Tibial nerve (tissue), 4 donors: ENCODE data around the gene MAMLD1. TPM values are rescaled to one million over a fixed set of nuclear protein-coding genes. Genes with fewer than 3 reads are reported as not detected.
A peak's percentile ranks its signal among the peaks of the same experiment; 100 is the strongest.

ENCODE experiments used
- DNase-seq, 2 donors: peaks; one replicate each; pipeline ENCODE4 v3.0.0-alpha.2; 2019; ENCODE audit warnings: low spot score in 2 of 2
- H3K27ac ChIP-seq, 4 donors: fragments of 200-600 bp; sonication (generic) in 3 of 4; one replicate each; pipeline ENCODE4 v1.5.1; 2017 to 2019; ENCODE audit warnings: mild to moderate bottlenecking in 1 of 4
- H3K27me3 ChIP-seq, 2 donors: fragments of 200-600 bp; sonication (generic) in 1 of 2; one replicate each; pipeline versions ENCODE4 v1.5.1 to v1.6.0; 2017 to 2019
- H3K36me3 ChIP-seq, 3 donors: fragments of 200-600 bp; sonication (generic); one replicate each; pipeline ENCODE4 v1.5.1; 2018 to 2019
- H3K4me1 ChIP-seq, 4 donors: fragments of 200-600 bp; sonication (generic) in 3 of 4; one replicate each; pipeline ENCODE4 v1.5.1; 2017 to 2019
- H3K4me3 ChIP-seq, 4 donors: fragments of 200-600 bp; sonication (generic) in 3 of 4; one replicate each; pipeline ENCODE4 v1.5.1; 2017 to 2019; ENCODE audit warnings: mild to moderate bottlenecking in 1 of 4, moderate library complexity in 1 of 4
- H3K9me3 ChIP-seq, 4 donors: fragments of 200-600 bp; sonication (generic) in 3 of 4; one replicate each; pipeline ENCODE4 v1.5.1; 2017 to 2019
- EP300 ChIP-seq, 2 donors: sonication (generic); formaldehyde crosslinking; IDR thresholded peaks; one replicate each; pipeline ENCODE4 v1.6.1; 2017; ENCODE audit warnings: antibody characterized with exemption in 2 of 2, mild to moderate bottlenecking in 1 of 2
- POLR2A ChIP-seq, 2 donors: fragments of 450-650 bp; IDR thresholded peaks; one replicate each; pipeline ENCODE4 v1.6.1; 2017; ENCODE audit warnings: antibody characterized with exemption in 2 of 2, mild to moderate bottlenecking in 2 of 2, moderate library complexity in 2 of 2
- WGBS, 2 donors: methylation state at CpG; one replicate each; pipeline ENCODE4 v1.1.5; 2018; 5-methylcytosine and 5-hydroxymethylcytosine counted together
- total RNA-seq, 4 donors: library from RNA; depleted of rRNA; stranded (reverse); fragments of >200 nt; gene quantifications; one replicate each; pipeline ENCODE4 v1.1.0, GENCODE V29; 2016
- TF ChIP-seq, protein P1 (sequence below), 5 experiments: fragments of 200-600 bp in 3 of 5; fragments of 450-650 bp in 2 of 5; sonication (generic) in 3 of 5; IDR thresholded peaks; one replicate each; pipeline ENCODE4 v1.5.1; 2016 to 2019; ENCODE audit warnings: antibody characterized with exemption in 5 of 5, mild to moderate bottlenecking in 3 of 5, moderate library complexity in 2 of 5

Gene MAMLD1
- total RNA-seq, 4 donors from 2014 or later: 8.2 to 16.2 (median 9.2) TPM

DNA sequence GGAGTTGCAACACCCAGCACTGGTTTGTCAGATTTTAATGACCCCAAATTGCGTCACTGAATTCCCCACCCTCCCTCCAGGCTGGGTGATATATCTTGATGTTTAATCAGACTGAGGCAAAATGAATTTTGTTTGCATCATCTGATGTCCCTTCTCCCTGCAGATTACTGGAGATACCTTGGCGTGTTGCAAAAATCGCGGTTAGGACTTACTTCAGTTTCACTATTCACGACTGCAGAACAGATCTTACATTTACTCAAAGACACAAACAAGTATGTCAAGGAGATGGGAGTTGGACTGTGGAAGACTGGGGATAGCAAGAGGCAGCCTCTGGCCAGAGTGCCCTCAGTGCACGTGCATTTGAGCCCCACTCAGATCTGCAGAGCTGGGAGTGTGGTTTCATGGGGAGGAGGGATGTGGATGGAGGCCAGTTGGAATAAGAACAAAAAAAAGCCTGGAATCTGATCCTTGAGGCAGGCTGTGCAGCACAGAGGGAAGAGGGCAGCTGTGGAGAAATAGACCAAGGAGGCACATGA lies 113.1 kb downstream of the MAMLD1 start:
- Histone ChIP-seq H3K9me3 (no peaks in the 10 kb centered on the region), H3K36me3 (peaks cover 0 to 6% (median 0%) of the 10 kb centered on the region in 3 donors), H3K4me1 (peaks cover 0 to 33% (median 0%) of the 10 kb centered on the region in 4 donors), H3K27me3 (no peaks in the 10 kb centered on the region), H3K4me3 (no peak overlapping the region), H3K27ac (no peak overlapping the region)
- TF ChIP-seq, protein P1, sequence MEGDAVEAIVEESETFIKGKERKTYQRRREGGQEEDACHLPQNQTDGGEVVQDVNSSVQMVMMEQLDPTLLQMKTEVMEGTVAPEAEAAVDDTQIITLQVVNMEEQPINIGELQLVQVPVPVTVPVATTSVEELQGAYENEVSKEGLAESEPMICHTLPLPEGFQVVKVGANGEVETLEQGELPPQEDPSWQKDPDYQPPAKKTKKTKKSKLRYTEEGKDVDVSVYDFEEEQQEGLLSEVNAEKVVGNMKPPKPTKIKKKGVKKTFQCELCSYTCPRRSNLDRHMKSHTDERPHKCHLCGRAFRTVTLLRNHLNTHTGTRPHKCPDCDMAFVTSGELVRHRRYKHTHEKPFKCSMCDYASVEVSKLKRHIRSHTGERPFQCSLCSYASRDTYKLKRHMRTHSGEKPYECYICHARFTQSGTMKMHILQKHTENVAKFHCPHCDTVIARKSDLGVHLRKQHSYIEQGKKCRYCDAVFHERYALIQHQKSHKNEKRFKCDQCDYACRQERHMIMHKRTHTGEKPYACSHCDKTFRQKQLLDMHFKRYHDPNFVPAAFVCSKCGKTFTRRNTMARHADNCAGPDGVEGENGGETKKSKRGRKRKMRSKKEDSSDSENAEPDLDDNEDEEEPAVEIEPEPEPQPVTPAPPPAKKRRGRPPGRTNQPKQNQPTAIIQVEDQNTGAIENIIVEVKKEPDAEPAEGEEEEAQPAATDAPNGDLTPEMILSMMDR (IDR thresholded peaks at IDR 0.05): no peak
- TF ChIP-seq EP300 (IDR thresholded peaks at IDR 0.05) (no peak), POLR2A (IDR thresholded peaks at IDR 0.05) (no peak)
- WGBS, 2 donors: 66 to 69% methylated on average over 6 of the region's 6 CpGs
- DNase-seq: no peak

DNA sequence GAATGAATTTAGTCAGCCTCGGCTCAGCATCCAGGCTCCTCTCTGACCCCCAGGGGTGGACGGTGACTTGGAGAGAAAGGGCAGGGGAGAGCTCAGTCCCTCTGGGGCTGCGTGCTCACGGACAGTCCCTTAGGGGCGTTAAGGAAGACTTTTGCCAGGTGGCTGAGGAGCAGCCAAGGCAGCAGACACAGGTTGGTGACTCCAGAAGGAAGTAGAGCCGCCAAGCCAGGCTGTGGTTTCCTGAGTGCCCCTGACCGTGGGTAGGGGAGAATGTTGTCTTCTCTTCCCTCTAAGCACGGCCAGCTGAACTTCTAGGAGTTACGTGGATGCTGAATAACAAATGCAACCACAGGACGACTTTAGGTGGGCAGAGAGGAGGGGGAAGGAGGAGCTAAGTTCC lies 114.3 kb downstream of the MAMLD1 start:
- WGBS, 2 donors: 46 to 47% methylated on average over 5 to 10 of the region's 10 CpGs
- Histone ChIP-seq H3K4me1 (peaks cover 0 to 33% (median 0%) of the 10 kb centered on the region in 4 donors), H3K4me3 (no peak overlapping the region), H3K9me3 (no peaks in the 10 kb centered on the region), H3K27me3 (no peaks in the 10 kb centered on the region), H3K36me3 (no peaks in the 10 kb centered on the region), H3K27ac (no peak overlapping the region)
- no peak for TF ChIP-seq EP300 (IDR thresholded peaks at IDR 0.05)
- DNase-seq: no peak

DNA sequence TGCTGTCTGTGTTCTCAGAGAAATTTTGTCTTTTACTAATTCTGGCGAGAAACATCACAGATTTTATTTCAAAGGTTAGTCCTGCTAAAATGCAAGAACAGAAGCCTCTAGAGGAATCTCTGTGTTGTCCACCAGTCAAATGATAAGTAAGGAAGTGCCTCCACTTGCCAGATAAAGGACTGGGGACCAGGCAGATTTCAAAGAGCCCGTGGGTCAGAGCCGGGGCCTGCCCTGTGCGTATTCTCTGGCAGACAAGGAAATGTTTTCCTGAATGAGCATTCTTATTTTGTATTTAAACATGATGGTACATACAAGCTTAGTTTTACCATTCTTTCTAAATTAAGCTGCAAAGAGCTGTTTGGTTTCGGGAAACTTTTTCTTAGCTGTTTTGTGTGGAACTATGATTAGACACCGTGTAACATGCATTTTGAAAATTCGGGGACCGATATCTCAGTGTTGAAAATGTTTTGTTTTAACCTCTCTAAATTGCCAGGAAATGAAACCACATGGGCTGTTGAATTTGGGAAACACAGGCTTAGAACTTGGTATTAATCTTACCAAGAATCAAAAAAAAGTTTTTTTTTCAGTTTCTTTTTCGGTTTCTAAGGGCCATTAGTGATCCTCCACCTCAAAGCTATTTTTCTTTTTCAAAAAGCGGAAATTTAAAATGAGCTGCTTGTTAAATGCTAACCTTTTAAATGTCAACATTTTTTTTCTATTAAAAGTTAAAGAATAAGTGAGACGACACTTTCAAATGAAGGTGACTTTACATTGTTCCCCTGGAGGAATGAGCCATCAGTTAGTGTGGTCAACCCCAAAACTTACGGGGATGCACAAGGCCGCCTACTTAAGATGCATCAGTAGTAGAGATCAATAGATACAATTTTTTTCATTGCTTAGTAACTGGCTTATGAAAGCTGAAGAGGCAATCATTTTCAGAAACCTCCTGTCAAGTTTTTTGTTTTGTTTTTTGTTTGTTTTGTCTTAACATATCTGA lies 115.7 kb downstream of the MAMLD1 start:
- WGBS, 2 donors: 49 to 57% methylated on average over 13 of the region's 13 CpGs
- no peak overlapping the region for H3K4me3 ChIP-seq
- DNase-seq: no peak
- H3K27ac ChIP-seq: peak overlapping the region in 2 of 4 donors; percentile 34 to 65
- no peaks in the 10 kb centered on the region for H3K27me3 ChIP-seq
- TF ChIP-seq POLR2A (IDR thresholded peaks at IDR 0.05): no peak
- no peak for TF ChIP-seq EP300 (IDR thresholded peaks at IDR 0.05)
- TF ChIP-seq, protein P1 (IDR thresholded peaks at IDR 0.05): no peak
- H3K4me1 ChIP-seq: peaks cover 0 to 39% (median 0%) of the 10 kb centered on the region in 4 donors
- no peaks in the 10 kb centered on the region for H3K9me3 ChIP-seq
- H3K36me3 ChIP-seq: no peaks in the 10 kb centered on the region

DNA sequence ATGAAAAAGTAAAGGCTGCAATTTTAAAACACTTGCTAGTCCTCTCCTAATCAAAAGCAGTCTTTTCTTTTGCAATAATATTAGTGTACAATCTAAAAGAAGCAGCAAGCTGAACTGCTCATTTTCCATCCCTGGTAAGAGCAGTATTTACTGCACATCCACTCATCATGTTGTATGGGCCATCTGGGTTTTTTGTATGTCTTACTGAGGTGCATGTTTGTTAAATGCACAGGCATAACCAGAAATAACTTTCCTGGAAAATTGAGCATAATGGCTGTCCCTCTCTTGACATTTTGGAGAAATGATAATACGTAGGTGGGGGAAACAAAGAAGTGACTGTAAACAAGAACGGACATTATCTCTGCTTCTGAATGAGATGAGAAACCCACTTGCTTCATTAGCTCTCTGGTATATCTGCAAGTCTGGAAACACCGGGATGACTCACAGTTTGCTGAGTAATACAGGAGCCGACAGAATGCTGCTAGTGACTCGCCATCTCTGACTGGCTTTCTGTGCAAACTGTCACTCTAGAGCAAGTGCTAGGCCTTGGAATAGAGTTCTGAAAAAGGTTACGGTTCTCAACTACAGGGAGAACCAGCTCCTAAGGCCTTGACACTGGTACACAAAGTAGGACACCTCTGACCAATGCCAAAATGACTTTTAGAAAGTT lies 119.6 kb downstream of the MAMLD1 start:
- TF ChIP-seq EP300 (IDR thresholded peaks at IDR 0.05): no peak
- no peak for TF ChIP-seq POLR2A (IDR thresholded peaks at IDR 0.05)
- TF ChIP-seq, protein P1 (IDR thresholded peaks at IDR 0.05): no peak
- Histone ChIP-seq H3K27ac (peak overlapping the region in 2 of 4 donors; percentile 3), H3K9me3 (no peaks in the 10 kb centered on the region), H3K27me3 (no peaks in the 10 kb centered on the region), H3K36me3 (no peaks in the 10 kb centered on the region), H3K4me3 (no peak overlapping the region), H3K4me1 (peaks cover 0 to 15% (median 0%) of the 10 kb centered on the region in 4 donors)
- 48 to 57% methylated on average over 5 to 6 of the region's 6 CpGs for WGBS, 2 donors
- DNase-seq: no peak

DNA sequence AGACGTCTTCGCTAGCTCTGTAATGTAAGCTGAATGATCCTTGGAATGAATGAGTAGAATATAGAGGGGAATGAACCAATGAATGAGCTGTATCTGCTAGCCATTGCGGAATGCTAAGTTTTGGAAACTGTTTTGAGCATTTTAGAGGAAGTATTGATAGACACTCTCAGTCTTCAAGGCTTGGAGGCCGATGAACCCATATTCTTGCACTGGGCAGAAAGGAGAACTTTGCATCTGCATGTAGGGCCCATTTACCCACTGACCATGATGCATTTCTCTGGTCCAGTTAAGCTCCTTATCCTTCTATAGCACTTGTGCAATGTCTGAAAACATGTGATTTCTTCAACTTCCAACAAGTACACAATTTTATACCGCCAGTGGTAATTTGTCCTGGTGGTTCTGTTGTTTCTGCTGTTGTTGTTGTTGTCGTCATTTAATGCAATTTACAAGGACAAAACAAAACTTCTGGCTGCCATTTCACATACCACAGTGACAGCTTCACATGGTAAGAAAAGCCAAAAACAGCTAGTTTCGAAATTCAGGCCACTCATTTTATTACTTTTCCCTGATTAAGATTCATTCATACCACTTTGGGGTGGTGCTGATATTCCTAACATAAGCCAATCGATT lies 120.4 kb downstream of the MAMLD1 start:
- Histone ChIP-seq H3K9me3 (no peaks in the 10 kb centered on the region), H3K36me3 (no peaks in the 10 kb centered on the region), H3K27ac (no peak overlapping the region), H3K4me3 (no peak overlapping the region), H3K27me3 (no peaks in the 10 kb centered on the region), H3K4me1 (peaks cover 0 to 8% (median 0%) of the 10 kb centered on the region in 4 donors)
- WGBS, 2 donors: 56 to 58% methylated on average over 8 of the region's 8 CpGs
- DNase-seq: no peak
- TF ChIP-seq POLR2A (IDR thresholded peaks at IDR 0.05): no peak
- TF ChIP-seq, protein P1 (IDR thresholded peaks at IDR 0.05): no peak
- TF ChIP-seq EP300 (IDR thresholded peaks at IDR 0.05): peak in 1 of 2 donors; percentile 12
